ENCODE measurements around the gene CMTM4.

DNA sequence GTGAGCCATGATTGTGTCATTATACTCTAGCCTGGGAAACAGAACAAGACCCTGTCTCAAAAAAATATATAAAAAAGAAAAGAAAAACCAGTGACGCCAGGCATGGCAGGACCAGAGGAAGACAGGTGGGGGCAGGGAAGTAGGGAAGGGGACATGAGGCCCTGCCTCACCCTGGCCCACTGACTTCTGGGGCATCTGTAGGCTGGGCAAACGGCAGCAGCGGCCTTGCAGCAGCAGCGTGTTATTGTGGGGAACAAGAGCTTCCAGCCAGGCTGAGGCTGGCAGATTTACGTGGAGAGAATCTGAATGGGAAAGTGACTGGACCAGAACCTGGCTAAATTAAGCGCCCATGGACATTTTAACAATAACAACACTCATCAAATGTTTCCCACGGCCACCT lies 19.4 kb downstream of the CMTM4 start:
- TF ChIP-seq, protein P1, sequence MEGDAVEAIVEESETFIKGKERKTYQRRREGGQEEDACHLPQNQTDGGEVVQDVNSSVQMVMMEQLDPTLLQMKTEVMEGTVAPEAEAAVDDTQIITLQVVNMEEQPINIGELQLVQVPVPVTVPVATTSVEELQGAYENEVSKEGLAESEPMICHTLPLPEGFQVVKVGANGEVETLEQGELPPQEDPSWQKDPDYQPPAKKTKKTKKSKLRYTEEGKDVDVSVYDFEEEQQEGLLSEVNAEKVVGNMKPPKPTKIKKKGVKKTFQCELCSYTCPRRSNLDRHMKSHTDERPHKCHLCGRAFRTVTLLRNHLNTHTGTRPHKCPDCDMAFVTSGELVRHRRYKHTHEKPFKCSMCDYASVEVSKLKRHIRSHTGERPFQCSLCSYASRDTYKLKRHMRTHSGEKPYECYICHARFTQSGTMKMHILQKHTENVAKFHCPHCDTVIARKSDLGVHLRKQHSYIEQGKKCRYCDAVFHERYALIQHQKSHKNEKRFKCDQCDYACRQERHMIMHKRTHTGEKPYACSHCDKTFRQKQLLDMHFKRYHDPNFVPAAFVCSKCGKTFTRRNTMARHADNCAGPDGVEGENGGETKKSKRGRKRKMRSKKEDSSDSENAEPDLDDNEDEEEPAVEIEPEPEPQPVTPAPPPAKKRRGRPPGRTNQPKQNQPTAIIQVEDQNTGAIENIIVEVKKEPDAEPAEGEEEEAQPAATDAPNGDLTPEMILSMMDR (IDR thresholded peaks at IDR 0.05): no peak
- TF ChIP-seq POLR2A (IDR thresholded peaks at IDR 0.05) (no peak), EP300 (IDR thresholded peaks at IDR 0.05) (no peak)

All from sigmoid colon (tissue), 4 donors.